Islet of Langerhans (tissue), 1 donor: ENCODE measurements around the gene DST.

ENCODE experiments used
- FAIRE-seq: peaks from one replicate; lab custom pipeline; 2011; peaks lifted over from hg19 to GRCh38; lab: Jason Lieb, UNC

DST gene

DNA sequence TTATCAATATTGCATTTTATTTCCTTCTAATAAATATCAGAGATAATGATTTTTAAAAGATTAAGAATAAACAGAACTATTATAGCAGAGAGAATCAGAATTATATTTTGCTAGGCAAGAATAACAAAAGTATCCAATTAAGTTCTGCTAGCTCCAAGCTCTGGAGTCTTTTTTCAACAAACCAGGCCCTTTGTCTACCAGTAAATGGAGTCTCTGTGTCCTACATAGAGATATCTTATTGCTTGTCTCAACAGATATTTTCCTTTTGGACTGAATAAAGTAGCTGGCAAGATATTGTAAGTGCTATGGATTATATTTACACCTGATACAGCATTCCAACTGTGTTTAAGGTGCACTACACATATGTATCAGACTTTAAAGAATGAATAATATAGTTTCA, 107.1 kb downstream of the DST start:
- FAIRE-seq: no peak

DNA sequence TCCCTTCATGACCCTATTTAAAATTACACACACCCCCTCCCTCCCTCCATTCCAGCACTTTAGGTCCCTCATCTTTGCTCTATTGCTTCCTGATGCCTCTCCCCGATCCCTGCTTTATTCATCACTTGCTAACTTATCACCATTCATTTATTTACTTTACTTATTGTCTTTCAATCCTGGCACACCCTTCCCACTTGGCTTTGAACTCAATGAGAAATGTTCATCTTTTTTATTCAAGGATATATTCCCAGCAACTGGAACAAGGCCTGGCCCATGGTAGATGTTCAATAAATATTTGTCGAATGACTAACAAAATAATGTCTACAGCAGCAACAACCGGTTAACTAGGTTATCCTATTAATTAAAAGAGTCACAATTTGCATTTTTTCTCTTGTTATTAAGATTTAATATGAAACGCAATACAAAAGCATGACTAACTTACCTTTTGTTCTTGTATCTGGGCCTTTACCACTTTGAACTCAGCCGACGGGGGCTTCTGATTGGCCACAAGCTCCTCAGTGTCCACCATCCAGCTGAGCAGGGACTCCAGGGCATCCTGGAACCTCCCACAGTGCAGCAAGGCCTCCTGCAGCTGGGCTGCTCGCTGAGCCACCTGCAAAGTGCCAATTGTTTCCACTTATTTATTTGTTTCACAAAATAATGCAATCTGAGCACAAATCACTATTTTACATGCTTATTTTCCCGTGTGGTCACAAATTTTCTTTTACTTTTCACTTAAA, 107.8 kb downstream of the DST start:
- no peak for FAIRE-seq

DNA sequence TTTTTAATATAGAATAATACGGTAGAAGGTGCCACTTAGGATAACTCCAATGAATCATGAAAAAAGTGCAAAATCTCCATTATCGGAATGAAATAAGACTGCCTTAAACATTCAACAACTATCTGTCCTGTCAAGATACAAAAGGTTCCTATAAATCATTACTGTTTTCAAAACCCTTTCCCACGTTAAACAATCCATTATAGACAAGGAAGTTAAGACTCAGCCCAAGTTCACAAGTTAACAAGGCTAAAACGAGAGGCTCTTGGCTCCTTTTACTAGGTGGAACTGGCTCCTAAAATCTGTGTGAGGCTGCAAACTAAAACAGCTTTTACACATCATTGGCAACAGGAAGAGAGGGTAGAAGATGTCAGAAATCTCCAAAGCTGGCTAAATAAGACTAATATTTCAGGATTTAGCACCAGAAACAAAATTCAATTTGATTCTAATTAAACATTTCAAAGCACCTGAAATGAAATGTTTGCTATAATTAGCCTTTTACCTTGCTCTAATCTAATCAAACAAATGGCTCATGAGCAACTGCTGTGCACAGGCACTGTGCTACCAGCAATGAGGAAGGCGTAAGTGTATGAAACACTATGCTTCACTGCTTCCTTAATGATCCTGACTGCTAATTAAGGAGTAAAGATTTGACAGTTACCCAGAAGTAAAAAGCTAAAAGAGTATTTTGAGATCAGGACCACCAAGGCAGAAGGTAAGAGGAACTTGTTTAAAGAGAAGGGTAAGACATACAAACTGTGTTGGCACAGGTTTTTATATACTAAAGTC, 109.7 kb downstream of the DST start:
- peak; percentile 62 for FAIRE-seq

DNA sequence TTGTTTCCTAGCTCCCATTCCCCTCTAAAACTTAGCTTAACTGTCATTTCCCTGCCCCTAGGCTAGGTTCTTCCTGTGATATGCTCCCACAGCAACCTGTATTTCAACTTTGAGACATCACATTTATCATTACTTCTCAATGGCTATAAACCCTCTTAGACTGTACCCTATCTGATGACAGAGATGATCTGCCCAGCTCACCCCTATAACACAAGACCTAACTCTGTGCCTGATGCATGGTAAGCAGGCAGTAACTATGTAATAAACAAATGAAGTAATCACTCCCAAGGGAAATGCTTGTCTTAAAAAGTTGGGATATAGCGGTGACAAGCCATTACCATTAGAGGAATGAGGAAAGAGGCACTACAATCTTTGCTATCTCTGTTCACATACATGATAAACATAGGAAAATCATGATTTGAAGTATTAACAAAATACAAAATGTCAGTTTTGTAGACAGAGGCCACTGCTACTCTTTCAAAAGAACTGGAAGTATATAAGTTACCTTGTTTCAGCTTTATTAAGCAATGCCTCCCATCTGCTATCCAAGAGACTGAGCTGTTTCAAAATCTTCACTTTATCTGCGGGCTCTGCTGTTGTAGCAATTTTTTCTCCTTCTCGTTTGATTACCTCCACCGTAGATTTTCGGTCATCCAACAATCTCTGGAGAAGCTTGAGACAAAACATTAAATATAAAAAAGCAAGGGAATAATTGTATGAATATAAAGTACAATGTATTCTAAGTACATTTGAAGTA, 110.7 kb downstream of the DST start:
- FAIRE-seq: no peak

DNA sequence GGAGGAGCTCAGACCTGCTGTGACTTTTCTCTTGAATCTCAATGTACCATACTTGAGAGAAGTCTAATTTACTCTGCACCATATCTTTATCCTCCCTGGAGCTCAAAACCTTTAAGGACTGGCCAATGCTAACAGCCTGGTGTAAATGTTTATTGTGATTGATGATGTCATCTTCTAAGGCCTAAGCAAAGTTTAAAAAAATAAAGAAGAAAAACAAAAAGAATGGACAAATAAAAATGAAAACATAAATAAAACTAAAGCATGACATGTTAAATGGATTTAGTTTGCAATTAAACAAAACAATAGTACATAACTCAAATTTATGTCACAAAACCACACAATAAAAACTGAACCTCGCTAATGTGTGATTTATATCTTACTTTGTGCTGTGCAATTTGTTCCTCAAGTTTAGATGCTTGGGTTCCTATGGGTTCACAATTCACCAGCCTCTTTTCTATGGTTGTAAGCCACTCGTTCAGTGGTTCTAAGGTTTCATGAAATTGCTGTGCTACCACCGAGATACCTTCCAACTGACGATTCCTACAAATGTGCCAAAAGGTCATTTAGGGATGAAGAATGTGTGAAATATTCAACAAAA, 113.0 kb downstream of the DST start:
- no peak for FAIRE-seq

DNA sequence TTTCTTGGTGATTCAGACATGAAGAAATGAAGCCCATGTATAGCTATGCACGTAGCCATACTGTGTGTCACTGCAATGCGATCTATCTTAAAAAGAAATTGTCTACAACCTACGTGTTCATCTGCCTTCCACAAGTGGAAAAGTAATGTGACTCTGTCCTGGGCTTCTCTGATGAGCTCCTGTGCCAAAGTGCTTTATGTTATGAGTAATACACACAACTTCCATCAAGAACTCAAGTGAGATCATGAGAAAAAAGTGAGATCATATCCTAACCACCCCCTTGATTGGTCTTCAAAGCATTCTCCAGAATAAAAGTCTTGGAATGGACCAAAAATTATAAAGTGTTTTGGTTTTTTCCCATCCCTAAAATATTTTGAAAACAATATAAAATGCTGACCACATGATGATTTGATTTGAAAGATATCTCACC, 114.3 kb downstream of the DST start:
- no peak for FAIRE-seq

DNA sequence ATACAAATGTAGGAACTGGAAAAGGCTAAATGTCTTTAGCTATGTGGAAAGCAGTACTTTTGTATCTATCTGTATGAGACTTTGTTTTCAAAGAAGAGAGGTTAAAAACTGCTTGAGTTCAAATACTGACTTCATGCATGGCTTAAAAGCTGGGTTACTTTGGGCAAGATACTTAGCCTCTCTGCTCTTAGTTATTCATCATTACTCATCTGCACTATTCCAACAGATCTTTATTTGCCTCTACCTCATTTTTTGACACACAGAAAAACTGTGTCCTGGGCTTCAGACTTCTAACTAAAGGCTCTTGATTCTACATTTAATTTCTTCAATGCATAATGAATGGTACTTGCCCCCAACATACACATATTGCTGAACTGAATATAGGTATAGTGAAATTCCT, 114.8 kb downstream of the DST start:
- no peak for FAIRE-seq

DNA sequence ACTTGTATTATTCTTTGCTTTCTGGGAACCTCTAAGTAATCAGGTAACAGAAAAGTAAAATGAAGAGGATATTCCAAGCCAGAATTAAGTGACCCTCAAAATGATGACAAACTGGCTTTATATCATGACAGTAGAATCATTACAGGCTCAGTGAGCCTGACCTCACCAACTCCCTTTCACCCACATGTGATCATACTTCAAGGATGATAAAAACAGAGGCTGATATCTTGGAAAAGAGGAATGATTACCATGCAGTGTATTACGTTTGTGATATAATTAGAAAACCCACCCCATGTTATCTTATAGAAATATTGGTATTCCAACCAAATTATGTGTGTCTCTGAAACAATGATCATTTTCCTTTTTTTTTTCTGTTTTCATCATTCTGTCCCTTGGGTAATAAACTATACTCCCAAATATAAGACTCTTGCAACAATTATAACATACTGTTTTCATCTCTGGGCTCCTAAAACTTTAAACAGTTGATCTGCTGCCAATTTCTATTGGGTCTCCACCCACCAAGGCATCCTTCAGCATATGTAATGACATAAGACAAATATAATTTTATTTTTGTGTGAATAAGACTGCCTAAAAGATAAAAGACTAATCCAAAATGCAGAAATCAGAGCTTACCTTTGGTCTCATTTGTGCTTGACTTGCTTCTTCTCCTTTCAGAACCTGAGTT, 115.7 kb downstream of the DST start:
- FAIRE-seq: no peak

DNA sequence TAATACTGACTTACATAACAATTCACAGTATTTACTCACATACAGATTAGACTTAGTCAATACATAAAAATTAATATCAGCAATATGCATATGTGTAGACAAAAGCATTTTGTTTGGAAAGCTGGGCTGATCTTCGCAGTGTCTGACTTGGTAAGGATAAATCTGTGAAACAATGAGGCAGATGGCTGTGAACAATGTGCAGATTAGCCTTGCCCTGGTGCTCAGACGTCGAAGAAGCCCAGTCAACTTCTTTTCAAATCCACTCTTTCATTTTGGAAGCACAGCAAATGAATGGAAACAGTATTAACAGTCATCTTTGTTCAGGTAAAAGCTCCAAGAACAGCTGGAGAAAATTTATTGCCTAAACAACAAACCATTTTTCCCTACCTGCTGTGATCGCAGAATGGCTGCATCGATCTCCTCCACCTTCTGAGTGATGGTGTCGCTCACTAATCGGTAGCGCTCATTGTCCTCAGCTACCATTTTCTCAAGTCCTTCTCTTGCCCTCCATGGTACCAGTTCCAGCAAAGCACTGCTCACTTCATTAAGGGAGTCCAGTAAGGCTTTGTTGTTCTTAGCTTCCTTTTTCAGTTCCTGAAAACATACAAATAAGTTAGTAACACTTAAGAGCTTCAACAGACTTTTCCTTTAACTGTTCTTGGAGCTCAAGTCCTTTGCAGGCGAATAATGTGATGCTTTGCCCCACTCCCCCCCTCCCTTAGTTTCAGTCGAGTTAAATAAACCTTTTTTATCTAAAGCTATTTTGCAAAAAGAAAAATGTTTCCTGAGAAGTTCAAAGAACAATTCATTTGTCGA, 116.5 kb downstream of the DST start:
- no peak for FAIRE-seq

DNA sequence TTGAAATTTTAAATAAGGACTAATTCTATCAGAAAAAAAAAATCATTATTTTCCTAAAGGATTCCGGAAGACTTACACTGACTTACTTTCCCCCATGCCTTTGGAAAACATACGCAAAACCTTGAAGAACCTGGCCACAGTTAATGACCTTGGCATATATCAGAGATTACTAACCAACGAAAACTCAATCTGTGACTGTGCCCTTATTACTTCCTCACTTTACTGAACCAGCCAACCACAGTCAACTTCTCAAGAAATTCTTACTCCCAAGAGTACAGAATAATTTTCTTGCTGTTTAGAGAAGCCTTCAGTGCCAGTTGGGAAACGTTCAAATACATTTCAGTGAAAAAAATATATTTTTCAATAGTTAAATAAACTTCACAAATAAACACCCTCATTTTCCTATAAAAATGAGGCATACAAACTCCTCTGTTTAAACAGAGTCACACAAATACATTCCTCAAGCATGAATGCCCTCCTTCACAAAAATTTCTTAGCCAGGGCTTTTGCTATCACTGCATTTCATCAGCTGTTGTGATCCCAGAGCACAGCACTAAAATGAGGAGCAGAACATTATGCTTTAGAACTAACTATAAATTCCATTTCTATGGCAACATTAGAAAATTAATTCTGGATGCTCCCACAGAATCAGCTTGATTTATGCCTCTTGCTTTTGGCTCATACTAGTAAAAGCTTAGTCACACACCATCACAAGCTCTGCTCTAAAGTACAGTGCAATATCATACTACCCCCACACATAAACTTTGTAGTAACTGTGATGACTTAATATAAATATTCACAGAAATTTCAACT, 117.6 kb downstream of the DST start:
- peak; percentile 51 for FAIRE-seq

DNA sequence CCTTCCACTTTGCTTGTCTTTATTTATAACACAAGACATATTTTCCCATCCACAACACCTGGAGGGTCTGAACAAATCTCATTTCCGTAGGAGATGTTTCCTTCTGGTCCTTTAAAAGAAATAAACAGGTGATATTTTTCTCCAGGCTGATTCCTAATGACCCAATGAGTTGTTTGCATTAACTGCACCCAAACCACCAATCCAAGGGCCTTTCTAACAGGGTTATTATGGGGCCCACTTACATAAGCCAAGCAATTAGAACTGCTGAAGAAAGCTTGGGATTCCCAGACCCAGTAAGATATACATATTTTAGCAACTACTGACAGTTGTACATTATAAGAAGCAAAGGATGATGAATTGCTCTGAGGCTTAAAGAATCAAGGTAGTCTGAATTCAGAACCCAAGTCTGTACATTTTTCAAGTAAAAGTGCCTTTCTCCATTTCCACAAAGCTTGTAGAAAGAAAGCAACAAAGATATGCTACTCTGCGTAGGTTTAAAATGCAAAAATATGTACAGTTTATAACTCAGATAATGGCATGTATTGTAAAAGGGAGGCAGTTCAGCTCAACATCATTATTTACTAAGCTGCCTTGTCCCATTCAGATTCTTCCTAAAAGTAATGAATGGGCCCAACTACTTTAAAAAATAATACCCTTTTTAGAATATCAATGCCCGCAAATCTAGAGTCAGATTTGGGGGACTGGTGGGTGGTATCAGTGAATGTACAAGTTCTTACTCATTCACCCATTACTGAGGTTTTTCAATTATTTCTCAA, 120.0 kb downstream of the DST start:
- FAIRE-seq: no peak

DNA sequence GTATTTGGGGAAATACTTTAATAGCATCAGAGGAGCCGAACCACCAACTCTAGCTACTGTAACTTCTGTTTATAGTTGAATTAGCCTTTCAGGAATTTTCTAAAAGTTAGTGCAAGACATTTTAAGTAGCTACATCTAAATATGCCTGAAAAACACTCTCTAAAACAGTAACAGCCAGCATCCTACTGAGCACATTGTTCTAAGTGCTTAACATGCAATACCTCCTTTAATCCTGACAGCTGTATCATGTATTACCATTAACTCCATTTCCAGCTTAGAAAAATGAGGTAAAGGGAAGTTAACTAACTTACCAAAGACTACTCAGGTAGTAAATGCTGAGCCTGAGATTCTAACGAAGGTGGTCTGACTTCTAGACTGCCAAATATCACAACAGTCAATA, 120.7 kb downstream of the DST start:
- no peak for FAIRE-seq

DNA sequence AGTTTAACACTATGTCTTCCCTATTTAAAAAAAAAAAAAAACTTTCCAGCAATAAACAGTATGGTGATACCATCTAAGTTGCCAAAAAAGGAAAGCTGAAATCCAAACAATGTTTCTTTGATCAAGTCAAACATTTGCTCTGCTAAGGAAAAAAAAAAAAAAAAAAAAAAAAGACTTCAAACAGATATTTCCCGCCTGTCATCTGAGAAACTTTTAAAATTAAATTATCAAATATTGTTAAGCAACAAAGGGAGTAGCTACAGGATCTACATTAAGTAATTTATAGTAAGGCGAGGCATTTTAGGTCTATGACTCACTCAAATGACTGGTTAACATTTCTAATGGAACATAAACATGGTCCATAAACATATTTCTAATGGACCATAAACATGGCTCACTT, 121.2 kb downstream of the DST start:
- FAIRE-seq: peak; percentile 17

DNA sequence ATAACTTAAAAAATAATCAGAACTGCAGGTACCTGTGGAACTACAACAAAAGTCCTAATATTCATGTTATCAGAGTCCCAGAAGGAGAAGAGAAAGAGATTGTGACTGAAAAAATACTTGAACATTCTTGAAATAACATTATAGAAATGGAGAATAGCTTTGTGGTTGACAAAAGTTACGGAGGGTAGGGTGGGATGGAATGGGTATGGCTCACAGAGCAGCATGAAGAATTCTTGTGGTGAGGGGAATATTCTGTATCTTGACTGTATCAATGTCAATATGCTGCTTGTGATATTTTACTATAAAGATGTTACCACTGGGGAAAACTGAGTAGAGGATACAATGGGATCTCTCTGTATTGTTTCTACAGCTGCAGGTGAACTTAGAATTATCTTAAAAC, 122.5 kb downstream of the DST start:
- no peak for FAIRE-seq

DNA sequence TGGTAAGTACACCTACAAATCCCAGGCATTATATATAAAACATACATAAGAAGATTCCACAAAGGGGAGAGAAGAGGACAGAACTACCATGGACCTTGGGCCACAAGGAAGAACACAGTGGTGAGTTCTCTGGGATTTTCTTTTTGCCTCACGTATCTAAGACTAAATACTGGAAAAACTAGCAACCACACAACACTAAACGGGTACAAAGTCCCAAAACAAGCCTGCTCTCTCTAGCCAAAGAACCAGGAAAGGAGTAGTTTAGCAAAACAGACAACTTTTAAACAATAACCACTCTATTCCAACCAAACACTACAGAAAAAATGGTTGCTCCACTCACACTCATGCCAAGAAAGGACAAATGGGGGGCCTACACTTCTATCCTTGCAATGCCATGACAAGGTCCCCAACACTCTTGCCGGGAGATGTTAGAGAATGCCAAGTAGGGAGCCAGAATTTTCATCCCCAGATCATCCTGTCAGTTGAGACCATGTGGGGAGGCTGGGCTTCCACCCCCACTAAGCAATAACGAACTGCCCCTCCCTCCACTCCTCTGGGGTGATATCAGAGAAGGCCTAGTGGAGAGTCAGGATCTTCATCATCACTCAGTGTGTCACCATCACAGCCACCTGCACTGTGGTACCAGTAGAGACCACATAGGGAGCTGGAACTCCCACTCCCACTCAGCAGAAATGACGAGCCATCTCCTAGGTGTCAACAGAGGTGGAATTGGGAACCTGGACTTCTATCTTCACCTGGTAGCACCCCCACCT, 123.5 kb downstream of the DST start:
- no peak for FAIRE-seq

DNA sequence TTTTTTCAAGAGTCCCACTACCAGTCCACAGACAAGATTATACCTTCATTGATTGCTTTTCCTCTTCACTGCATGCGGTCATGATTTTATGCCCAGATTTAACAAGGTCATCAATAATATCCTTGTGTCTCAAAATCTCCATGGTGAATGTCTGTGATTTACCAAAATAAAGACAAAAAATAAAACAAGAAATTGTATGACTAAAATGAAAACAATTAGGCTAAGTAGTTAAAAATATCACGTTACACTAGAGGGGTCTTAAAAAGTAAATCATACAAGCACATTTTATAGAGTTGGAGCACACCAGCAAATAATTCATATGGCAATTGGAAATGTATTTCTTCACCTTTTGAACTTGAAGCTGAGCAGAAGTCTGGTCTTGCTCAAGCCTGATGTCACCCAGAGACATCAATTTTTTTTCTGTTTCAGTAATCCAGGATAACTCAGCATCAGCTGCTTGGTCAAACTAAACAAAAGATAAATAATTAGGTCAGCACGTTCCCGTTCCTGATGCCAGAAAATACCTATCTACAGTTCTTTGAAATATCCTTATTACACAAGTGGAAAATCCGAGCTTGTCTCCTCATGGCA, 125.4 kb downstream of the DST start:
- FAIRE-seq: peak; percentile 95

DNA sequence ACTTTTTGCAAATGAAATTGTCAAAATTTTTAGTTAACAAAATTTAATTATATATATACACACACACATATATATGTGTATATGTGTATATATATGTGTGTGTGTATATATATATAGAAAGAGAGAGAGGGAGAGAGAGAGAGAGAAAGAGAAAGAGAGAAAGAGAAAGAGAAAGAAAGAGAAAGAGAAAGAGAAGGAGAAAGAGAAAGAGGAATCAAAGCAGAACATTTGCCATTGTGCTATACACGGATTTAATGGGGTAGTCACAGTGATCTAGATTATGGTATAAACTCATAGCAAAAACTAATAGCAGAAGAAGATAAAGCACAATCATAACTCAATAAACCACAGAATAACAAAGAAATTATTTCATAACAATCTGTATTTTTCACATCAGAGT, 126.7 kb downstream of the DST start:
- peak; percentile 51 for FAIRE-seq
